HG03342 (cell line): ENCODE data around the gene HOXB6.

Experiments
- ATAC-seq: cut with Tn5 transposase; IDR thresholded peaks from one replicate; pipeline ENCODE4 v1.9.1; 2021; ENCODE audit warnings: mild to moderate bottlenecking, moderate library complexity; ENCODE audit not compliant: unreplicated experiment

HOXB6 gene

DNA sequence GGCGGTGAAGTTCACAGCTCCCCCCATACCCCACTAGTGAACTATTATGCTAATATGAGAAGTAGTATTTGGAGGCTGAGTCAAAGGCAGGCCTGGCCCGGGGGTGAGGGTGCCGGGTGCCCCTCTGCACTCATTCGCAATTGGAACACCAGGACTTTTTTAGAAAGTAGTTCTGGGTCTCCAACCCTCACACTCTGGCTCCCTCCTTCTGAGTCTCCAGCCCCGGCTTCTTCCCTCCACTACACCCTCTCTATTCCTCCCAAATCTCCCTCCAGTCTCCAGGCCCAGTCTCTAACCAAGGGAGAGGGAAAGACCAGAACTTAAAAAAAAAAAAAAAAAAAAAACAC lies 48.6 kb downstream of the HOXB6 start:
- no peak for ATAC-seq

DNA sequence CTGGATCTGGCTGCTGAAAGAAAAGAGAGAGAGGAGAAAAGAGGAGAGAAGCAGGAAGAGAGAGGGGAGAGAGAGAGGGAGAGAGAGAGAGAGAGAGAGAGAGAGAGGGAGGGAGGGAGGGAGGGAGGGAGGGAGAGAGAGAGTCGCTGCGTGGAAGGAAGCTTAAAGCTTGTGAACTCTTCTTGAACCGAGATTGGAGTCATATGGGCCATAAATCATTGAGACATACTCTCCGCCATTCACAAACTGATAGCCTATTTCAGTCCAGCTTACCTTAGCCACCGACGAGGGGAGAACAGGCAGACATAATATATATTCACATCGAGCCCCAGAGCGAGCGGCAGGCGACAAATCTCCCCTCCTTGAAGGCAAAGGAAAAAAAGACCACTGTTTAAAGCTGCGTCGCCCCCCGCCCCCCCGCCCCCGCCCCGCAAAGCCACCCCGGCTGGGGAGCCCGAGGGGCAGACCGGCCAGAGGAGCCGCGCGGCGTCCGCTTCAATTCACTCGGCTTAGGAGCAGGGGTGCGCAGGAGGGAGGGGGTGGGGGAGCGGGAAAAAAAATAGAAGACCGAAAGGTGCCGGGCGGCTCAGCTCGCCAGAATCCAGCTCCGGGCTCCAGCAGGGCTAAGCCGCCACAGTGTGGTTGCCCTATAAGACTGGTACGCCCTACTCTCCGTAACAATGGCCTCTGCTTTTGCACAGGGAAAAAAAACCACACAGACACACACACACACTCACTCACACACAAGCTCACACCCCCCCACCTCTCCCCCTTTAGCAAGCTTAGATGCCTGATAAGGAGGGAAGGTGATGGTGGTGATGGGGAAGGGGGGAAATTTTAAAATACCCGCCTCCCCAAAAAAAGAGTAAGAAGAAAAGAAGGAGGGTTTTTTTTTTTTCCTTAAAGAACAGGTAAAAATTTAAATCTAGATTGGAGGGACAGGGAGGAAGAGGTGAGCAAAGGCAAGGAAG lies 49.2 kb downstream of the HOXB6 start:
- no peak for ATAC-seq

DNA sequence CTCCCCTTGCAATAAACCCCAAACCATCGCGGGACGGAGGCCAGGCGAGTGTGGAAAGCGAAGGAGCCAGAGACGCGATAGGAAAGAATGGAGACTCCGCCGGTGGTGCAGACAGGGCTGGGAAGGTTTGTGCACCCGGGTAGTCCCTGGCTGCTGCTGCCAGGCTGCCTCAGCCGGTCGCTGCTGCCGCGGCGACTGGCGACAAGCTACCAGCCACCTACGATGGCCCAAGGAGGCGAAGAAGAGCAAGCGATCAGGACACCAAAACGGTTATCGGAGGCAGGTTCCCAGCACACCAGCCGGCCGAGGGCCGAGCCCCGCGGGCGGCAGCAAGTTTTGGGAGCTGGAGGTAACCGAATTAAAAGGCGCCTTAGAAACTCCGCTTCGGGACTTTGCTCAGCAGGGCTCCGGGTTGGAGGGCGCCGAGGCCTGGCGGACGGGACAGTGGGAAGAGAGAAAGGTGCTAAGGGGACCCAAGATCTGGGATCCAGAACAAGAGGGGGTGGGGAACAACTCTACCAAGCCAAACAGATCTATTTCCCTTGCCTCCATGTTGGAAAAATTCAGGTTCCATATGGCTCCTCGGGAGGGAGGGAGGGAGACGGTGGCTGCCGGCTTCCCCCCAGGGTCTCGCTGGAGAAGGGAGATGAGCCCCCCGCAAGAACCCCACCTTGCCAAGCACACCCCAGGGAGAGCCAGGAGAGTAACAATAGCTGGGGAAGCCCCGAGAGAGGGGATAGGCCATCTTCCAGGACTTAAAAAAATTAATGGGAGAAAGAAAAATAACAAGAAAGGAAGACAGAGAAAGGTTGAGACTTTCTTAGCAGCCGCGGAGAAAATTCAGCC lies 50.2 kb downstream of the HOXB6 start:
- ATAC-seq: no peak

DNA sequence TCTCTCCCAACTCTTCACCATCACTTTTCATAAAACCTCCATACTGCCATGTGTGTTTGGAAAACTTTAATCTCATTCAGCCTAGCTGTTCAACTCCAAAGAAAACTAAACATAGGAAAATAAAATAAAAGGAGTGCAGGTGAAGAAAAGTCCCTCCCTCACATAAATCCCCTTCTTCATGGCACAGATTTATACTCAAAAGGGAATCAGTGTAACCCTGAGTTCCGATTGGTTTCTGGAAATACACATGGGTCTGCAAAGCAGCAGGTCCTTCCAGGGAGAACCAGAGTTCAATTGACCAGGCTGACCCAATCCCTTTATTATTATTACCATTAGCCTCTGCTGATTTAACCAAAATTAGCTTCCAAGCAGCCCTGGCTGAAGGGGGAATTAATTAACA lies 51.0 kb downstream of the HOXB6 start:
- ATAC-seq: no peak

GRCh38 chr17:48553190-48553547 lies 51.6 kb downstream of the HOXB6 start:
- no peak for ATAC-seq

DNA sequence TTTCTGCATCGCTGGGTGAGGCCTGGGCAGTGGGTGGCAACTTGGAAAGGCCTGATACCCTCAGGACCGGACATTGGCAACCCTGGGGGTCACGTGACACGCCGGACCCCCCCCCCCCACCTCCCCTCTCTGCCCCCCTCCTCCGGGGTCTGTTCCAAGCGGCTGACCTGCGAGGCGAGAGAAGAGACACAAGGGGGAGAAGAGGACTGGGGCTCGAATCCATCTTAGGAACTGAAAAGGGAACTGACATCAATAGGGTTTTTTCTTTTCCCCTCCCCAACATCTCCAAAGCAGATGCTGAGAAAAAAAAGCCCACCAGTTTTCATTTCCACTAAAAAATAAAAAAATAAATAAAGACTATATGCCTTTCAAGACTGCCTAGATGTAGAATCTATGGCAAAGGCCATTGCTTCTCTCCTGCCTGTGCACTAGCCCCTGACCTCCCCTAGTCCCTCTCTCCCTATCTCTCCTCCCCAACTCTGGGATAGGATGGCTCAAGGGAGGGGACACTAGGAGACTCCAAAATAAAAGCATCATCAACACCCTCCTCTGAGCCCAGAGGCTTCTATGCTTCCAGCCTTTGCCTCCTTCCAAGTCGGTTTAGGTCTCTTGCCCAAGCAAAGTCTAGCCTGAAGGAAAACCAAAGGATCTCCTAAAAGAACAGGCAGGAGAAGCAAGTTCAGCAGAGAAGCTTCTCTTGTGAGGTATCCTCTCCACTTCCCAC lies 52.2 kb downstream of the HOXB6 start:
- ATAC-seq: no peak

GRCh38 chr17:48551596-48552465 lies 53.0 kb downstream of the HOXB6 start:
- ATAC-seq: no peak

GRCh38 chr17:48551214-48551555 lies 53.6 kb downstream of the HOXB6 start:
- ATAC-seq: no peak

DNA sequence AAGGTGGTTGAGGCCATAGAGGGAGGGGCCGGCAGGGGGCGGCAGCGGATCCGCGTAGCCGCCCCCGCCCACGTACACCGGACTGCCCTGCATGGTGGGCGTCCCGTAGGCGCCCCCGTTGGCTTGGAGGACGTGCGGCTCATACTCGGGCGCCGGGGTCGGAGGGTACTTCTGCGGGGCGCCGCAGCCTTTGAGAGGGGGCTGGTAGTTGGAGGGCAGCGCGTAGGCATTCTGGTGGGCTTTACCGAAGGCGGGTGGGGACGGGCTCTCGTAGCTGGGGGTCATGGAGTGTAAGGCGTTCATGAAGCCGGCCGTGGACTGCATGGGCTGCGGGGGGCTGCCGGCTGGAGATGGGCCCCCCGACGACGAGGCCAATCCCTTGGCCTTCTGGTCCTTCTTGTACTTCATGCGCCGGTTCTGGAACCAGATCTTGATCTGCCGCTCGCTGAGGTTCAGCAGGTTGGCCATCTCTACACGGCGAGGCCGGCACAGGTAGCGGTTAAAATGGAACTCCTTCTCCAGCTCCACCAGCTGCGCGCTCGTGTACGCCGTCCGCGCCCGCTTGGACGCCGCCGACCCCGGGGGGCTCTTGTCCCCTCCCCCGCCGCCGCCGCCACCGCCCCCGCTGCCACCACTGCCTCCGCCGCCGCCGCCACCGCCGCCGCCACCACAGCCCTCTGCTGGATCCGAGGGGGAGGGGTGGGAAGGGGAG lies 54.1 kb downstream of the HOXB6 start:
- no peak for ATAC-seq

DNA sequence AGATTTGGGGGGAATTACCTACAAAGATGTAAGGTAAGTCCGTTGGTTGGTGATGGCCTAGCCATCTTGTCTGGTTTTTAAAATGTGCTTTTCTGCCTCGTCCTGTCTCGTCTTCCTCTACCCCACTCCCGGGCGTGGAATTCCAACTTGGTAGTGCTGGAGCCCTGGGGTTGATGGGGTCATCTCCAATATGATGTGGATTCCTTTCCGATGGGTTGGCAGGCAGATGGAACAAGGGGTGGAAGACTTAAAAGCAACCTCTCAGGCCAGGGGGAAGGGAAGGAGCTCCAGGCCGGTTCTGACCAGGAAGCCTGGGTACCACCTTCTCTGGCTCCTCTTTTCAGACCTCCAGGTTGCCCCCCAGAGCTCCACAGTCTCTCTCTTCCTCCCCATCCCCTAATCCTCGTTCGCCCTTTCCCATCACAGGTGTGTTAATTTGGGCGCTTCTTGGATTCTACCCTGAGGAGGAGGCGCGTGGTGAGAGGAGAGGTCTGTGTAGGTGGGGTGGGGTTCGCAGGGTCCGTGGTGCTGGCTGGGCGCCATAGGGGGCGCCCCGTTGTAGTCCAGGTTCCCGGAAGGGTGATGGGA lies 54.8 kb downstream of the HOXB6 start:
- ATAC-seq: no peak

DNA sequence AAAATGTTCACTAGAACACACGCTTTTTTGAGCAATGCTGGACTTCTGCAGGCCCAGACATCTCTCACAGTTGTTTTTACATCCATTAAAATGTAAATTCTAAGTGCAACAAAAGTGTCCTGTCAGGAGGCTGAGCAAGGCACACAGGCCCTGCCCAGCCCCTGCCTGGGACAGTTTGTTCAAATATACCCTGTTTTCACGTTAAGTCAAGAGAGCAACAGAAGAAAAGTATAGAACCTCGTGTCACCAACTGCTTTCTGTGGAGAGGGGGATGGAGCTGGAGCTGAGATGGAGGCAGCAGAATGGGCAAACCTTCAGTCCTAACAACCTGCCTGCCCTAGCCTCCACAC lies 55.5 kb downstream of the HOXB6 start:
- ATAC-seq: no peak

GRCh38 chr17:48548523-48549280 lies 56.1 kb downstream of the HOXB6 start:
- no peak for ATAC-seq

DNA sequence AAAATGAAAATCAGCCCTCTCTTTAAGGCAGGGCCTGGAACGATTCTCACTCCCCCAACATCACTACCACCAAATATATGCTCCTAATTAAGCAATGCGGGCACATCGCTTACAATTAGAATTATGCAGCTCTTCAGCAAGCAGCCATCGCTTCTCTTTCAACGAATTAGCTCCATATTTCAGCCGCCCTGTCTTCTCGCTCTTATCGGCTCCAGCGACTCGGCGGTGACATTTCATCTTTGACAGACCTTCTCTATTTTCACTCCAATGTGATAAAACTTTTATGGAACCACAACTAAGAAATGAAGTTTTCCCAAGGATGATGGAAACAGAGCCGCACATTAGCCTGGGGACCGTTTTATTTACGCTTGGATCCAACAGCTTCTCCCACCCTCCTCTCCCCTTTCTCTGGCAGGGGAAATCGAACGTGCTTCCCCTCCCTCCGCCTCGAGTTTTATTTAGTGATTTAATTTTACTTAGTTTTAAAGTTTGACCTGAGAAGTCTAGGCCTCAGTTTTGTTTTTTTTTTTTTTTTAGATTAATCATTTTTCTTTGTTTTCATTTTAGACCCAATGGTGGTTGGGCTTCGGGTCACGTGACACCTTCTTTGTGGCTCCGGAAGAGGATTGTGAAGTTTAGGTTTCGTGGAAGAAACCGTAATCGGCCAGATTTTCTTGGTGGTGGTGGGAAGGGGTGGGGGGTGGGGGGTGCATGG lies 56.8 kb downstream of the HOXB6 start:
- ATAC-seq: no peak

DNA sequence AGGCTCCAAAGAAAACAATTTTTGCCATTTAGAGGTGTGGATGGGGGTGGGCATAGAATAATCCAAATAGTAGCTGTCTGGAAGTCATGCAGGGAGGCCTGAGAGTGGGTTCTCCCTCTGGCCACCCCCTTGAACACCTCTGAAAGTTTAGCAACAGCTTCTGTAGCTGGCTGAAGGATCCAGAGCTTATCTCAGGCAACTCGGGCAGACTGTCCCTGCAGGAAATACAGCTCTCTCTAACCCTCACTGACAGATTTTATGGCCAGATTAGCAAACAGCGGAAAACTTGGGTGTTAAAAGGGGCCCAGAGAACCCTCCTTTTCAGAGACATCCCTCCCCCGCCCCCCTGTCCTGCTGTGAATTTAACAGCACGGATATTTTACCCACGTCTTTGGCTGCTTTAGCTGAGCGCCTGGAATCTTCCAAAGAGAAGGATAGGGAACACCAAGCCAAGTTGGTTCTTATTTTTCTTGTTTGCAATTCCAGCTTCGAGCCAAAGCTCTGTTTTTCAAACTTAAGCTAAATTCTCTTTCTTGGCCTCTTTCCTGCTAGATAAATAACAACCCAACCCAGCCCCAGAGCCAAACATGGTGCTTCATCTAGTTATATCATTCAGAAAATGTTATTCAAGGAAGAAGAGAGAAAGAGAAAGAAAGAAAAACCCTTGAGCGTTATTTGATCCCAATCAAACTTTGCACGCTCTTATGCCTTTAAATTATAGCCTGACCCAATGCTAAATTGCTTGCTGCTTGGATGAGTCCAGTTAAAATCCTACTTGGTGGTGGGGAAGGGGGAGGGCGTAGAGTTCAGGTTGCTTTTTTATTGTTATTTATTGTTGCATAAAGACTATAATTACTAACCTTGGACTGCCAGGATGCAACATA lies 57.6 kb downstream of the HOXB6 start:
- ATAC-seq: no peak

- ATAC-seq: no peak
Measured at GRCh38 chr17:48546137-48546923, 58.5 kb downstream of the HOXB6 start.
